B cell (primary cell): ENCODE data around the gene AFF2.

Experiments used
- EZH2 ChIP-seq: IDR thresholded peaks from 2 replicates; pipeline ENCODE4 v1.6.1; 2012; ENCODE audit warnings: borderline replicate concordance, low read depth, mild to moderate bottlenecking, moderate library complexity, low read length; ENCODE audit not compliant: insufficient read depth, poor library complexity, severe bottlenecking
- TF ChIP-seq, protein P1 (sequence below): fragments of 200-600 bp; IDR thresholded peaks from one replicate; pipeline ENCODE4 v1.8.0; 2022; ENCODE audit warnings: antibody characterized with exemption, mild to moderate bottlenecking

DNA sequence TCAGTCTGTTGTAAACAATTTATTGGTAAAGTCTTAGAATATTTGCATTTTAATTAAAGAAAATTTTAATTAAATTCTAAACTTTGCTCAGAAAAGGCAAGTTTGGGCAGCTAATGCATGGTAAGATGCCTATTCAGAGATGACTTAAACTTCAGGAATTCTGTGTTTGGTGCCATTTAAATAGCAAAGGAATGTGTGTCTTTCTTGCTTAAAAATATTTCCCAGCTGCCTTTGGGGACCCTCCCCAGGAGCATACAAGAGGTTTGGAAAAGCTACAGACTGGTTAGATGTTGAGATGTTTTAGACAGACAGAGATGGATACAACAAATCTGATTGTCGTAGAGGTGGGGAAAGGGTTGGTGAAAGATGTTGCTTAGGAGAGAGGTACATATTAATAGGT is 36.5 kb downstream of the AFF2 start:
- TF ChIP-seq, protein P1, sequence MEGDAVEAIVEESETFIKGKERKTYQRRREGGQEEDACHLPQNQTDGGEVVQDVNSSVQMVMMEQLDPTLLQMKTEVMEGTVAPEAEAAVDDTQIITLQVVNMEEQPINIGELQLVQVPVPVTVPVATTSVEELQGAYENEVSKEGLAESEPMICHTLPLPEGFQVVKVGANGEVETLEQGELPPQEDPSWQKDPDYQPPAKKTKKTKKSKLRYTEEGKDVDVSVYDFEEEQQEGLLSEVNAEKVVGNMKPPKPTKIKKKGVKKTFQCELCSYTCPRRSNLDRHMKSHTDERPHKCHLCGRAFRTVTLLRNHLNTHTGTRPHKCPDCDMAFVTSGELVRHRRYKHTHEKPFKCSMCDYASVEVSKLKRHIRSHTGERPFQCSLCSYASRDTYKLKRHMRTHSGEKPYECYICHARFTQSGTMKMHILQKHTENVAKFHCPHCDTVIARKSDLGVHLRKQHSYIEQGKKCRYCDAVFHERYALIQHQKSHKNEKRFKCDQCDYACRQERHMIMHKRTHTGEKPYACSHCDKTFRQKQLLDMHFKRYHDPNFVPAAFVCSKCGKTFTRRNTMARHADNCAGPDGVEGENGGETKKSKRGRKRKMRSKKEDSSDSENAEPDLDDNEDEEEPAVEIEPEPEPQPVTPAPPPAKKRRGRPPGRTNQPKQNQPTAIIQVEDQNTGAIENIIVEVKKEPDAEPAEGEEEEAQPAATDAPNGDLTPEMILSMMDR: no peak
- TF ChIP-seq EZH2: no peak
